Left ventricle myocardium inferior (tissue), 1 donor: ENCODE results near the gene BMP6. TPM values are rescaled to one million over a fixed set of nuclear protein-coding genes. Genes with fewer than 3 reads are reported as not detected.

ENCODE experiments used
- DNase-seq: peaks from one replicate; pipeline ENCODE4 v3.0.0-alpha.2; 2020
- H3K27ac ChIP-seq: fragments of 200-600 bp; replicated peaks from 2 replicates; pipeline ENCODE4 v1.8.0; 2021
- H3K27me3 ChIP-seq: fragments of 200-600 bp; 2 replicates; pipeline ENCODE4 v1.8.0; 2021; ENCODE audit warnings: low read depth
- H3K36me3 ChIP-seq: fragments of 200-600 bp; 2 replicates; pipeline ENCODE4 v1.8.0; 2021
- H3K4me1 ChIP-seq: fragments of 200-600 bp; 2 replicates; pipeline ENCODE4 v1.8.0; 2021
- H3K4me3 ChIP-seq: fragments of 200-600 bp; 2 replicates; pipeline ENCODE4 v1.8.0; 2021; ENCODE audit warnings: mild to moderate bottlenecking, moderate library complexity
- H3K9me3 ChIP-seq: fragments of 200-600 bp; replicated peaks from 2 replicates; pipeline ENCODE4 v1.8.0; 2021
- CTCF ChIP-seq: fragments of 200-600 bp; IDR thresholded peaks from 2 replicates; pipeline ENCODE4 v1.8.0; 2021; ENCODE audit warnings: antibody characterized with exemption, mild to moderate bottlenecking, borderline replicate concordance
- intact Hi-C: fragments of 100-400 bp; cut with micrococcal nuclease; formaldehyde crosslinking; loops from one replicate; pipeline ENCODE4 v1.11.0; 2022
- total RNA-seq: library from RNA; stranded (reverse); fragmentation: NEBNext Ultra II Directional; extraction: Animal tissue kit (Norgen Biotek cat#: 25700); gene quantifications from one replicate; pipeline ENCODE4 v1.2.1, GENCODE V29; 2021
- donor health status: DM: no; HTN: yes; CAD: no; lungs with severe emphysema.

The BMP6 gene
- total RNA-seq, 1 donor from 2014 or later: 5.2 TPM

GRCh38 chr6:7728855-7729590, 3.1 kb downstream of the BMP6 start:
- H3K27me3 ChIP-seq: peaks cover 98% of the 10 kb centered on the region
- TF ChIP-seq CTCF: no peak
- intact Hi-C loops: no loop called here

GRCh38 chr6:7730001-7730783, 4.3 kb downstream of the BMP6 start:
- peaks cover 64% of the 10 kb centered on the region for H3K4me1 ChIP-seq
- intact Hi-C loops: no loop called here
- TF ChIP-seq CTCF: no peak
- H3K9me3 ChIP-seq: no peaks in the 10 kb centered on the region
- H3K27me3 ChIP-seq: peaks cover 95% of the 10 kb centered on the region
- no peak for DNase-seq
- H3K27ac ChIP-seq: no peak overlapping the region
- no peaks in the 10 kb centered on the region for H3K36me3 ChIP-seq
- no peak overlapping the region for H3K4me3 ChIP-seq

More at GRCh38 chr6:7728855-7729590, 3.1 kb downstream of the BMP6 start:
- Histone ChIP-seq H3K4me1 (peaks cover 64% of the 10 kb centered on the region), H3K27ac (peak overlapping the region; percentile 29), H3K4me3 (peak overlapping the region; percentile 81), H3K36me3 (no peaks in the 10 kb centered on the region), H3K9me3 (no peaks in the 10 kb centered on the region)
- no peak for DNase-seq

- H3K36me3 ChIP-seq: no peaks in the 10 kb centered on the region
- TF ChIP-seq CTCF: no peak
- no peak for DNase-seq
- no peak overlapping the region for H3K27ac ChIP-seq
- intact Hi-C loops: no loop called here
- no peaks in the 10 kb centered on the region for H3K9me3 ChIP-seq
- no peak overlapping the region for H3K4me3 ChIP-seq
- H3K27me3 ChIP-seq: peaks cover 89% of the 10 kb centered on the region
- peaks cover 58% of the 10 kb centered on the region for H3K4me1 ChIP-seq
Observed at GRCh38 chr6:7730784-7731227, 4.9 kb downstream of the BMP6 start.

GRCh38 chr6:7731294-7731693, 5.4 kb downstream of the BMP6 start:
- intact Hi-C loops: no loop called here
- Histone ChIP-seq H3K36me3 (no peaks in the 10 kb centered on the region), H3K4me3 (no peak overlapping the region), H3K9me3 (no peaks in the 10 kb centered on the region), H3K27me3 (peaks cover 84% of the 10 kb centered on the region), H3K27ac (no peak overlapping the region), H3K4me1 (peaks cover 53% of the 10 kb centered on the region)
- DNase-seq: no peak
- TF ChIP-seq CTCF: no peak

GRCh38 chr6:7732228-7732627, 6.3 kb downstream of the BMP6 start:
- no peak for TF ChIP-seq CTCF
- Histone ChIP-seq H3K4me3 (no peak overlapping the region), H3K9me3 (no peaks in the 10 kb centered on the region), H3K27me3 (peaks cover 81% of the 10 kb centered on the region), H3K4me1 (peaks cover 46% of the 10 kb centered on the region), H3K36me3 (no peaks in the 10 kb centered on the region), H3K27ac (no peak overlapping the region)
- intact Hi-C loops: no loop called here
- no peak for DNase-seq
